SK-N-SH (cell line): ENCODE data around the gene SULT6B1.

Source experiments
- CTCF ChIP-seq: fragments of 200-600 bp; sonication (generic); IDR thresholded peaks from 2 replicates; pipeline ENCODE4 v1.6.1; 2017; ENCODE audit warnings: antibody characterized with exemption, mild to moderate bottlenecking, moderate library complexity
- EZH2phosphoT487 ChIP-seq: fragments of 200-600 bp; sonication (generic); IDR thresholded peaks from 2 replicates; pipeline ENCODE4 v1.6.1; 2017; ENCODE audit warnings: low read depth, mixed run types, mild to moderate bottlenecking, antibody characterized with exemption, moderate library complexity, borderline replicate concordance
- MAX ChIP-seq: IDR thresholded peaks from 2 replicates; pipeline ENCODE4 v1.4.0; 2012; ENCODE audit warnings: low read depth
- MXI1 ChIP-seq: IDR thresholded peaks from 2 replicates; pipeline ENCODE4 v1.6.1; 2012; ENCODE audit warnings: mild to moderate bottlenecking, low read depth, low read length, improper control_type of control experiment
- PBX3 ChIP-seq: IDR thresholded peaks from 2 replicates; pipeline ENCODE4; 2012
- RFX5 ChIP-seq: IDR thresholded peaks from 2 replicates; pipeline ENCODE4 v1.6.1; 2012; ENCODE audit warnings: mild to moderate bottlenecking, improper control_type of control experiment, low read length
- USF2 ChIP-seq: fragments of 150-350 bp; IDR thresholded peaks from 2 replicates; pipeline ENCODE4 v1.6.1; 2017; ENCODE audit warnings: antibody characterized with exemption, low read length, low read depth, borderline replicate concordance

GRCh38 chr2:37211212-37211611 lies 22.7 kb upstream of the SULT6B1 start:
- TF ChIP-seq USF2 (no peak), RFX5 (no peak), EZH2phosphoT487 (no peak), MAX (no peak), MXI1 (no peak), CTCF (no peak), PBX3 (no peak)
